Measurements from ENCODE around the gene WWC1. TPM values are rescaled to one million over a fixed set of nuclear protein-coding genes. Genes with fewer than 3 reads are reported as not detected.

The WWC1 gene
- total RNA-seq, 2 donors from 2014 or later: 2.7 to 8.1 TPM

GRCh38 chr5:168356171-168356570, 64.7 kb downstream of the WWC1 start:
- Histone ChIP-seq H3K9me3 (no peaks in the 10 kb centered on the region), H3K27ac (no peak overlapping the region), H3K4me3 (no peak overlapping the region), H3K27me3 (no peaks in the 10 kb centered on the region), H3K36me3 (no peaks in the 10 kb centered on the region), H3K4me1 (no peaks in the 10 kb centered on the region)
- no peak for DNase-seq (ENCODE audit: low spot score)
- no peak for TF ChIP-seq CTCF (IDR thresholded peaks at IDR 0.05)

GRCh38 chr5:168356592-168356991, 65.1 kb downstream of the WWC1 start:
- Histone ChIP-seq H3K27me3 (no peaks in the 10 kb centered on the region), H3K4me3 (no peak overlapping the region)
- TF ChIP-seq CTCF (IDR thresholded peaks at IDR 0.05): no peak

GRCh38 chr5:168357876-168358275, 66.4 kb downstream of the WWC1 start:
- H3K36me3 ChIP-seq: no peaks in the 10 kb centered on the region
- no peak overlapping the region for H3K27ac ChIP-seq
- H3K4me3 ChIP-seq: no peak overlapping the region
- no peak for TF ChIP-seq CTCF (IDR thresholded peaks at IDR 0.05)
- H3K4me1 ChIP-seq: no peaks in the 10 kb centered on the region
- no peak for DNase-seq (ENCODE audit: low spot score)
- no peaks in the 10 kb centered on the region for H3K9me3 ChIP-seq
- no peaks in the 10 kb centered on the region for H3K27me3 ChIP-seq

More at GRCh38 chr5:168356592-168356991, 65.1 kb downstream of the WWC1 start:
- Histone ChIP-seq H3K36me3 (no peaks in the 10 kb centered on the region), H3K9me3 (no peaks in the 10 kb centered on the region), H3K27ac (no peak overlapping the region), H3K4me1 (no peaks in the 10 kb centered on the region)
- no peak for DNase-seq (ENCODE audit: low spot score)

- no peaks in the 10 kb centered on the region for H3K36me3 ChIP-seq
- H3K9me3 ChIP-seq: no peaks in the 10 kb centered on the region
- no peak overlapping the region for H3K27ac ChIP-seq
- H3K4me3 ChIP-seq: no peak overlapping the region
- H3K4me1 ChIP-seq: peaks cover 0 to 6% of the 10 kb centered on the region in 2 donors
- no peaks in the 10 kb centered on the region for H3K27me3 ChIP-seq
- no peak for DNase-seq (ENCODE audit: low spot score)
- TF ChIP-seq CTCF (IDR thresholded peaks at IDR 0.05): no peak
Measured at GRCh38 chr5:168359820-168360460, 68.5 kb downstream of the WWC1 start.

- no peaks in the 10 kb centered on the region for H3K36me3 ChIP-seq
- no peak for DNase-seq (ENCODE audit: low spot score)
- H3K4me1 ChIP-seq: peaks cover 0 to 13% of the 10 kb centered on the region in 2 donors
- no peak overlapping the region for H3K27ac ChIP-seq
- no peak for TF ChIP-seq CTCF (IDR thresholded peaks at IDR 0.05)
- H3K27me3 ChIP-seq: no peaks in the 10 kb centered on the region
- H3K4me3 ChIP-seq: no peak overlapping the region
- H3K9me3 ChIP-seq: no peaks in the 10 kb centered on the region
Measured at GRCh38 chr5:168360521-168361285, 69.3 kb downstream of the WWC1 start.

Measured in right atrium auricular region (tissue), 2 donors.